GM23338 (cell line): ENCODE measurements around the gene TMEM178B. TPM values are rescaled to one million over a fixed set of nuclear protein-coding genes. Genes with fewer than 3 reads are reported as not detected.

Experiments used
- ATAC-seq: fragments of 200-7000 bp; cut with Tn5 transposase; 3 replicates; pipeline ENCODE4 v1.9.1; 2020
- DNase-seq: peaks from one replicate; pipeline ENCODE4 v3.0.0-alpha.2; 2015; ENCODE audit warnings: low spot score
- H2AFZ ChIP-seq: fragments of 200-600 bp; sonication (generic); 2 replicates; pipeline ENCODE4 v1.8.0; 2016; ENCODE audit warnings: antibody characterized with exemption, mild to moderate bottlenecking, moderate library complexity
- H3F3A ChIP-seq: fragments of 200-600 bp; sonication (generic); replicated peaks from 2 replicates; pipeline ENCODE4 v1.8.0; 2017; ENCODE audit warnings: antibody characterized with exemption, mixed run types, low read depth
- H3K27ac ChIP-seq: fragments of 200-600 bp; sonication (generic); 2 replicates; pipeline ENCODE4 v1.6.1; 2016; ENCODE audit warnings: low read depth
- H3K27me3 ChIP-seq: fragments of 200-600 bp; sonication (generic); 2 replicates; pipeline ENCODE4 v1.8.0; 2016; ENCODE audit warnings: mild to moderate bottlenecking, mixed run types, moderate library complexity; ENCODE audit not compliant: insufficient read depth
- H3K36me3 ChIP-seq: fragments of 200-600 bp; sonication (generic); 2 replicates; pipeline ENCODE4 v1.8.0; 2016; ENCODE audit warnings: mild to moderate bottlenecking; ENCODE audit not compliant: insufficient read depth
- H3K4me1 ChIP-seq: fragments of 200-600 bp; sonication (generic); 2 replicates; pipeline ENCODE4 v1.8.0; 2016; ENCODE audit warnings: mild to moderate bottlenecking, moderate library complexity; ENCODE audit not compliant: insufficient read depth
- H3K4me2 ChIP-seq: fragments of 200-600 bp; sonication (generic); 2 replicates; pipeline ENCODE4 v1.7.1; 2017; ENCODE audit warnings: mixed run types
- H3K4me3 ChIP-seq: fragments of 200-600 bp; sonication (generic); 2 replicates; pipeline ENCODE4 v1.6.1; 2016; ENCODE audit warnings: mixed run types
- H3K79me2 ChIP-seq: fragments of 200-600 bp; sonication (generic); replicated peaks from 2 replicates; pipeline ENCODE4 v1.8.0; 2017; ENCODE audit warnings: mild to moderate bottlenecking; ENCODE audit not compliant: insufficient read depth
- H3K9me2 ChIP-seq: fragments of 200-600 bp; sonication (generic); 2 replicates; pipeline ENCODE4 v1.8.0; 2017; ENCODE audit not compliant: insufficient read depth
- H4K20me1 ChIP-seq: fragments of 200-600 bp; sonication (generic); replicated peaks from 2 replicates; pipeline ENCODE4 v1.8.0; 2017; ENCODE audit warnings: mild to moderate bottlenecking; ENCODE audit not compliant: insufficient read depth
- H3K27ac Mint-ChIP-seq: 2 replicates; pipeline ENCODE4 v1.8.0; 2020; ENCODE audit warnings: inconsistent platforms, mild to moderate bottlenecking, moderate library complexity, mixed read lengths
- H3K27me3 Mint-ChIP-seq: 3 replicates; pipeline ENCODE4 v1.8.0; 2022; ENCODE audit warnings: low read depth, mild to moderate bottlenecking, moderate library complexity, mixed read lengths, inconsistent platforms; ENCODE audit not compliant: insufficient read depth, poor library complexity
- H3K36me3 Mint-ChIP-seq: 3 replicates; pipeline ENCODE4 v1.8.0; 2021; ENCODE audit warnings: low read depth, mild to moderate bottlenecking, inconsistent platforms, moderate library complexity, mixed read lengths
- H3K4me1 Mint-ChIP-seq: 3 replicates; pipeline ENCODE4 v1.8.0; 2020; ENCODE audit warnings: mild to moderate bottlenecking, inconsistent platforms, mixed read lengths
- H3K4me3 Mint-ChIP-seq: 3 replicates; pipeline ENCODE4 v1.8.0; 2021; ENCODE audit warnings: moderate library complexity, mild to moderate bottlenecking, inconsistent platforms, mixed read lengths
- H3K9me3 Mint-ChIP-seq: 3 replicates; pipeline ENCODE4 v1.8.0; 2020; ENCODE audit warnings: moderate library complexity, mild to moderate bottlenecking, inconsistent platforms, mixed read lengths
- CREB1 ChIP-seq: fragments of 250-450 bp; sonication (Bioruptor Pico); IDR thresholded peaks from 2 replicates; pipeline ENCODE4 v1.5.0; 2020; ENCODE audit warnings: low read depth, mild to moderate bottlenecking, moderate library complexity
- EZH2 ChIP-seq: fragments of 200-600 bp; sonication (generic); IDR thresholded peaks from one replicate; pipeline ENCODE4 v1.8.0; 2017; ENCODE audit warnings: antibody characterized with exemption, mild to moderate bottlenecking, low read depth; ENCODE audit not compliant: unreplicated experiment
- EZH2phosphoT487 ChIP-seq: fragments of 200-600 bp; sonication (generic); IDR thresholded peaks from one replicate; pipeline ENCODE4 v1.8.1; 2018; ENCODE audit warnings: antibody characterized with exemption; ENCODE audit not compliant: unreplicated experiment
- JUNB ChIP-seq: IDR thresholded peaks from one replicate; pipeline ENCODE4 v1.6.1; 2016; ENCODE audit warnings: antibody characterized with exemption; ENCODE audit not compliant: unreplicated experiment
- NANOG ChIP-seq: IDR thresholded peaks from 2 replicates; pipeline ENCODE4 v1.6.1; 2016; ENCODE audit warnings: antibody characterized with exemption, borderline replicate concordance
- POLR2AphosphoS5 ChIP-seq: IDR thresholded peaks from 2 replicates; pipeline ENCODE4 v1.6.1; 2016; ENCODE audit warnings: antibody characterized with exemption, low read depth
- STAT1 ChIP-seq: IDR thresholded peaks from one replicate; pipeline ENCODE4 v1.6.1; 2016; ENCODE audit warnings: antibody characterized with exemption; ENCODE audit not compliant: unreplicated experiment
- ZNF114 ChIP-seq: fragments of 250-450 bp; sonication (Bioruptor Pico); IDR thresholded peaks from 2 replicates; pipeline ENCODE4 v1.5.0; 2020; ENCODE audit warnings: mild to moderate bottlenecking, moderate library complexity
- ZNF331 ChIP-seq: fragments of 250-450 bp; sonication (Bioruptor Pico); IDR thresholded peaks from 2 replicates; pipeline ENCODE4 v1.5.0; 2020; ENCODE audit warnings: low read depth, mild to moderate bottlenecking, moderate library complexity
- polyA plus RNA-seq: library from polyadenylated mRNA; unstranded; fragments of >200 nt; fragmentation: Nextera tagmentation; extraction: Ambion mirVana; gene quantifications from 2 replicates; pipeline ENCODE4 v1.2.1, GENCODE V29; 2016
- total RNA-seq: library from RNA; depleted of rRNA; stranded (reverse); fragments of >200 nt; shearing (Covaris generic); gene quantifications from 2 replicates; pipeline ENCODE4 v1.2.3, GENCODE V29; 2014
- TF ChIP-seq, protein P1 (sequence below): IDR thresholded peaks from 2 replicates; pipeline ENCODE4 v1.6.1; 2016; ENCODE audit warnings: antibody characterized with exemption
- TF ChIP-seq, protein P2 (sequence below), 2 experiments: fragments of 200-600 bp in 1 of 2; sonication (generic) in 1 of 2; conservative IDR thresholded peaks; 2 replicates each; pipeline versions ENCODE4 v1.5.1 to v1.6.1; 2016 to 2017; ENCODE audit warnings: antibody characterized with exemption in 2 of 2, low read depth in 2 of 2, mild to moderate bottlenecking in 2 of 2, moderate library complexity in 1 of 2
- TF ChIP-seq, protein P3 (sequence below): fragments of 250-450 bp; sonication (Bioruptor Pico); IDR thresholded peaks from 2 replicates; pipeline ENCODE4 v1.5.0; 2020; ENCODE audit warnings: mild to moderate bottlenecking, moderate library complexity
- TF ChIP-seq, protein P4 (sequence below): IDR thresholded peaks from one replicate; pipeline ENCODE4 v1.6.1; 2018; ENCODE audit warnings: antibody characterized with exemption; ENCODE audit not compliant: unreplicated experiment

The TMEM178B gene
- total and polyA plus RNA-seq, 2 experiments from 2014 or later = 4.9 to 15.6 TPM

- no peaks in the 10 kb centered on the region for H3K36me3 ChIP-seq
- no peak overlapping the region for H2AFZ ChIP-seq
- H3K4me2 ChIP-seq = peak overlapping the region; percentile 47
- ATAC-seq (peak; percentile 22), DNase-seq (peak; percentile 27)
- TF ChIP-seq JUNB = no peak
- TF ChIP-seq, protein P1, sequence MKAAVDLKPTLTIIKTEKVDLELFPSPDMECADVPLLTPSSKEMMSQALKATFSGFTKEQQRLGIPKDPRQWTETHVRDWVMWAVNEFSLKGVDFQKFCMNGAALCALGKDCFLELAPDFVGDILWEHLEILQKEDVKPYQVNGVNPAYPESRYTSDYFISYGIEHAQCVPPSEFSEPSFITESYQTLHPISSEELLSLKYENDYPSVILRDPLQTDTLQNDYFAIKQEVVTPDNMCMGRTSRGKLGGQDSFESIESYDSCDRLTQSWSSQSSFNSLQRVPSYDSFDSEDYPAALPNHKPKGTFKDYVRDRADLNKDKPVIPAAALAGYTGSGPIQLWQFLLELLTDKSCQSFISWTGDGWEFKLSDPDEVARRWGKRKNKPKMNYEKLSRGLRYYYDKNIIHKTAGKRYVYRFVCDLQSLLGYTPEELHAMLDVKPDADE = no peak
- TF ChIP-seq, protein P2, sequence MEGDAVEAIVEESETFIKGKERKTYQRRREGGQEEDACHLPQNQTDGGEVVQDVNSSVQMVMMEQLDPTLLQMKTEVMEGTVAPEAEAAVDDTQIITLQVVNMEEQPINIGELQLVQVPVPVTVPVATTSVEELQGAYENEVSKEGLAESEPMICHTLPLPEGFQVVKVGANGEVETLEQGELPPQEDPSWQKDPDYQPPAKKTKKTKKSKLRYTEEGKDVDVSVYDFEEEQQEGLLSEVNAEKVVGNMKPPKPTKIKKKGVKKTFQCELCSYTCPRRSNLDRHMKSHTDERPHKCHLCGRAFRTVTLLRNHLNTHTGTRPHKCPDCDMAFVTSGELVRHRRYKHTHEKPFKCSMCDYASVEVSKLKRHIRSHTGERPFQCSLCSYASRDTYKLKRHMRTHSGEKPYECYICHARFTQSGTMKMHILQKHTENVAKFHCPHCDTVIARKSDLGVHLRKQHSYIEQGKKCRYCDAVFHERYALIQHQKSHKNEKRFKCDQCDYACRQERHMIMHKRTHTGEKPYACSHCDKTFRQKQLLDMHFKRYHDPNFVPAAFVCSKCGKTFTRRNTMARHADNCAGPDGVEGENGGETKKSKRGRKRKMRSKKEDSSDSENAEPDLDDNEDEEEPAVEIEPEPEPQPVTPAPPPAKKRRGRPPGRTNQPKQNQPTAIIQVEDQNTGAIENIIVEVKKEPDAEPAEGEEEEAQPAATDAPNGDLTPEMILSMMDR (conservative IDR thresholded peaks at IDR 0.05; ENCODE audit: low read depth in 2 of 2) = no peak
- TF ChIP-seq, protein P3, sequence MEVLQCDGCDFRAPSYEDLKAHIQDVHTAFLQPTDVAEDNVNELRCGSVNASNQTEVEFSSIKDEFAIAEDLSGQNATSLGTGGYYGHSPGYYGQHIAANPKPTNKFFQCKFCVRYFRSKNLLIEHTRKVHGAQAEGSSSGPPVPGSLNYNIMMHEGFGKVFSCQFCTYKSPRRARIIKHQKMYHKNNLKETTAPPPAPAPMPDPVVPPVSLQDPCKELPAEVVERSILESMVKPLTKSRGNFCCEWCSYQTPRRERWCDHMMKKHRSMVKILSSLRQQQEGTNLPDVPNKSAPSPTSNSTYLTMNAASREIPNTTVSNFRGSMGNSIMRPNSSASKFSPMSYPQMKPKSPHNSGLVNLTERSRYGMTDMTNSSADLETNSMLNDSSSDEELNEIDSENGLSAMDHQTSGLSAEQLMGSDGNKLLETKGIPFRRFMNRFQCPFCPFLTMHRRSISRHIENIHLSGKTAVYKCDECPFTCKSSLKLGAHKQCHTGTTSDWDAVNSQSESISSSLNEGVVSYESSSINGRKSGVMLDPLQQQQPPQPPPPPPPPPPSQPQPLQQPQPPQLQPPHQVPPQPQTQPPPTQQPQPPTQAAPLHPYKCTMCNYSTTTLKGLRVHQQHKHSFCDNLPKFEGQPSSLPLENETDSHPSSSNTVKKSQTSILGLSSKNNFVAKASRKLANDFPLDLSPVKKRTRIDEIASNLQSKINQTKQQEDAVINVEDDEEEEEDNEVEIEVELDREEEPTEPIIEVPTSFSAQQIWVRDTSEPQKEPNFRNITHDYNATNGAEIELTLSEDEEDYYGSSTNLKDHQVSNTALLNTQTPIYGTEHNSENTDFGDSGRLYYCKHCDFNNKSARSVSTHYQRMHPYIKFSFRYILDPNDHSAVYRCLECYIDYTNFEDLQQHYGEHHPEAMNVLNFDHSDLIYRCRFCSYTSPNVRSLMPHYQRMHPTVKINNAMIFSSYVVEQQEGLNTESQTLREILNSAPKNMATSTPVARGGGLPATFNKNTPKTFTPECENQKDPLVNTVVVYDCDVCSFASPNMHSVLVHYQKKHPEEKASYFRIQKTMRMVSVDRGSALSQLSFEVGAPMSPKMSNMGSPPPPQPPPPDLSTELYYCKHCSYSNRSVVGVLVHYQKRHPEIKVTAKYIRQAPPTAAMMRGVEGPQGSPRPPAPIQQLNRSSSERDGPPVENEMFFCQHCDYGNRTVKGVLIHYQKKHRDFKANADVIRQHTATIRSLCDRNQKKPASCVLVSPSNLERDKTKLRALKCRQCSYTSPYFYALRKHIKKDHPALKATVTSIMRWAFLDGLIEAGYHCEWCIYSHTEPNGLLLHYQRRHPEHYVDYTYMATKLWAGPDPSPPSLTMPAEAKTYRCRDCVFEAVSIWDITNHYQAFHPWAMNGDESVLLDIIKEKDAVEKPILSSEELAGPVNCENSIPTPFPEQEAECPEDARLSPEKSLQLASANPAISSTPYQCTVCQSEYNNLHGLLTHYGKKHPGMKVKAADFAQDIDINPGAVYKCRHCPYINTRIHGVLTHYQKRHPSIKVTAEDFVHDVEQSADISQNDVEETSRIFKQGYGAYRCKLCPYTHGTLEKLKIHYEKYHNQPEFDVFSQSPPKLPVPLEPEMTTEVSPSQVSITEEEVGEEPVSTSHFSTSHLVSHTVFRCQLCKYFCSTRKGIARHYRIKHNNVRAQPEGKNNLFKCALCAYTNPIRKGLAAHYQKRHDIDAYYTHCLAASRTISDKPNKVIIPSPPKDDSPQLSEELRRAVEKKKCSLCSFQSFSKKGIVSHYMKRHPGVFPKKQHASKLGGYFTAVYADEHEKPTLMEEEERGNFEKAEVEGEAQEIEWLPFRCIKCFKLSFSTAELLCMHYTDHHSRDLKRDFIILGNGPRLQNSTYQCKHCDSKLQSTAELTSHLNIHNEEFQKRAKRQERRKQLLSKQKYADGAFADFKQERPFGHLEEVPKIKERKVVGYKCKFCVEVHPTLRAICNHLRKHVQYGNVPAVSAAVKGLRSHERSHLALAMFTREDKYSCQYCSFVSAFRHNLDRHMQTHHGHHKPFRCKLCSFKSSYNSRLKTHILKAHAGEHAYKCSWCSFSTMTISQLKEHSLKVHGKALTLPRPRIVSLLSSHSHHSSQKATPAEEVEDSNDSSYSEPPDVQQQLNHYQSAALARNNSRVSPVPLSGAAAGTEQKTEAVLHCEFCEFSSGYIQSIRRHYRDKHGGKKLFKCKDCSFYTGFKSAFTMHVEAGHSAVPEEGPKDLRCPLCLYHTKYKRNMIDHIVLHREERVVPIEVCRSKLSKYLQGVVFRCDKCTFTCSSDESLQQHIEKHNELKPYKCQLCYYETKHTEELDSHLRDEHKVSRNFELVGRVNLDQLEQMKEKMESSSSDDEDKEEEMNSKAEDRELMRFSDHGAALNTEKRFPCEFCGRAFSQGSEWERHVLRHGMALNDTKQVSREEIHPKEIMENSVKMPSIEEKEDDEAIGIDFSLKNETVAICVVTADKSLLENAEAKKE (CRISPR knock-in tag) = no peak
- TF ChIP-seq POLR2AphosphoS5 = no peak
- no peak for TF ChIP-seq ZNF331 (CRISPR knock-in tag)
- no peak for TF ChIP-seq ZNF114
- no peak for TF ChIP-seq STAT1
- TF ChIP-seq, protein P4, sequence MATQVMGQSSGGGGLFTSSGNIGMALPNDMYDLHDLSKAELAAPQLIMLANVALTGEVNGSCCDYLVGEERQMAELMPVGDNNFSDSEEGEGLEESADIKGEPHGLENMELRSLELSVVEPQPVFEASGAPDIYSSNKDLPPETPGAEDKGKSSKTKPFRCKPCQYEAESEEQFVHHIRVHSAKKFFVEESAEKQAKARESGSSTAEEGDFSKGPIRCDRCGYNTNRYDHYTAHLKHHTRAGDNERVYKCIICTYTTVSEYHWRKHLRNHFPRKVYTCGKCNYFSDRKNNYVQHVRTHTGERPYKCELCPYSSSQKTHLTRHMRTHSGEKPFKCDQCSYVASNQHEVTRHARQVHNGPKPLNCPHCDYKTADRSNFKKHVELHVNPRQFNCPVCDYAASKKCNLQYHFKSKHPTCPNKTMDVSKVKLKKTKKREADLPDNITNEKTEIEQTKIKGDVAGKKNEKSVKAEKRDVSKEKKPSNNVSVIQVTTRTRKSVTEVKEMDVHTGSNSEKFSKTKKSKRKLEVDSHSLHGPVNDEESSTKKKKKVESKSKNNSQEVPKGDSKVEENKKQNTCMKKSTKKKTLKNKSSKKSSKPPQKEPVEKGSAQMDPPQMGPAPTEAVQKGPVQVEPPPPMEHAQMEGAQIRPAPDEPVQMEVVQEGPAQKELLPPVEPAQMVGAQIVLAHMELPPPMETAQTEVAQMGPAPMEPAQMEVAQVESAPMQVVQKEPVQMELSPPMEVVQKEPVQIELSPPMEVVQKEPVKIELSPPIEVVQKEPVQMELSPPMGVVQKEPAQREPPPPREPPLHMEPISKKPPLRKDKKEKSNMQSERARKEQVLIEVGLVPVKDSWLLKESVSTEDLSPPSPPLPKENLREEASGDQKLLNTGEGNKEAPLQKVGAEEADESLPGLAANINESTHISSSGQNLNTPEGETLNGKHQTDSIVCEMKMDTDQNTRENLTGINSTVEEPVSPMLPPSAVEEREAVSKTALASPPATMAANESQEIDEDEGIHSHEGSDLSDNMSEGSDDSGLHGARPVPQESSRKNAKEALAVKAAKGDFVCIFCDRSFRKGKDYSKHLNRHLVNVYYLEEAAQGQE = no peak
- TF ChIP-seq EZH2phosphoT487 = no peak
- TF ChIP-seq EZH2 = no peak
- no peak for TF ChIP-seq CREB1 (CRISPR knock-in tag)
- no peak for TF ChIP-seq NANOG
- Mint-ChIP-seq H3K9me3 (no peaks in the 10 kb centered on the region), H3K4me3 (peak overlapping the region; percentile 48), H3K27ac (peak overlapping the region; percentile 86), H3K27me3 (peaks cover 7% of the 10 kb centered on the region), H3K4me1 (peaks cover 53% of the 10 kb centered on the region), H3K36me3 (no peaks in the 10 kb centered on the region)
- H3K4me1 ChIP-seq = peaks cover 31% of the 10 kb centered on the region
- no peaks in the 10 kb centered on the region; the same call in 1 of the 2 replicates for H3K79me2 ChIP-seq
- H3F3A ChIP-seq = peaks cover 18% of the 10 kb centered on the region
- H3K27me3 ChIP-seq = no peaks in the 10 kb centered on the region
- H3K9me2 ChIP-seq = no peaks in the 10 kb centered on the region
- peak overlapping the region; percentile 92 for H3K27ac ChIP-seq
- H4K20me1 ChIP-seq = 0 out of 2 replicates have a peak, but pooled peaks cover 3% of the 10 kb centered on the region
- H3K4me3 ChIP-seq = no peak overlapping the region
Measured at GRCh38 chr7:141410353-141411000, 336.6 kb downstream of the TMEM178B start.
